K562 (cell line): ENCODE data around the gene SAMM50. TPM values are rescaled to one million over a fixed set of nuclear protein-coding genes. Genes with fewer than 3 reads are reported as not detected.

Experiments used
- ATAC-seq: fragments of 200-7000 bp; cut with Tn5 transposase; 3 replicates; pipeline ENCODE4 v1.9.1; 2020; ENCODE audit warnings: moderate library complexity
- BruUV-seq: library from RNA; stranded (reverse); fragments of 400-500 nt; replicated peaks from 2 replicates; lab custom pipeline; 2021; lab: Mats Ljungman, UMichigan
- CTCF ChIA-PET: fragments of 300-600 bp; formaldehyde crosslinking; extraction: SDS; loops from one replicate; lab custom pipeline; 2021; ENCODE audit warnings: low intra/inter-chr PET ratio; lab: Yijun Ruan, JAX
- POLR2A ChIA-PET: fragments of 300-600, 350-650 bp; sonication (Branson Sonifier 250); formaldehyde crosslinking; extraction: SDS; loops from one replicate; lab custom pipeline; 2021; ENCODE audit warnings: antibody characterized with exemption, inconsistent platforms; lab: Yijun Ruan, JAX
- DNase-seq, 4 experiments: peaks; one replicate each; pipeline versions ENCODE4 v3.0.0 to v3.0.0-alpha.2; 2011 to 2018; ENCODE audit warnings: low spot score in 3 of 4, mixed read lengths in 3 of 4; ENCODE audit errors: extremely low read depth in 1 of 4
- FAIRE-seq: peaks from 2 replicates; lab custom pipeline; 2011; peaks lifted over from hg19 to GRCh38; lab: Jason Lieb, UNC
- H2AFZ ChIP-seq: 2 replicates; pipeline ENCODE4 v1.6.0; 2011; ENCODE audit warnings: low read depth, low read length, control low read depth, inconsistent platforms
- H3K27ac ChIP-seq: fragments of 200-600 bp; 3 replicates; pipeline ENCODE4 v1.8.0; 2011; ENCODE audit warnings: low read depth, mild to moderate bottlenecking, control low read depth, inconsistent platforms, low read length, moderate library complexity, mixed read lengths; ENCODE audit errors: extremely low read depth
- H3K27me3 ChIP-seq, 2 experiments: fragments of 300-600 bp in 1 of 2; 2 replicates in 1 of 2; 3 replicates in 1 of 2; pipeline versions ENCODE4 v1.6.0 to v1.8.0; 2011; ENCODE audit warnings: inconsistent platforms in 2 of 2, low read length in 2 of 2, mild to moderate bottlenecking in 1 of 2, mixed read lengths in 1 of 2, moderate library complexity in 1 of 2; ENCODE audit not compliant: control insufficient read depth in 2 of 2, insufficient read depth in 2 of 2
- H3K36me3 ChIP-seq: fragments of 300-600 bp; 3 replicates; pipeline ENCODE4 v1.8.0; 2011; ENCODE audit warnings: mild to moderate bottlenecking, low read length, inconsistent platforms; ENCODE audit not compliant: control insufficient read depth, insufficient read depth
- H3K4me1 ChIP-seq, 2 experiments: fragments of 200-600 bp in 1 of 2; replicated peaks in 1 of 2; 2 replicates in 1 of 2; 3 replicates in 1 of 2; pipeline versions ENCODE4 v1.5.1 to v1.8.0; 2011; ENCODE audit warnings: inconsistent platforms in 2 of 2, low read length in 2 of 2, mild to moderate bottlenecking in 1 of 2, mixed read lengths in 1 of 2, moderate library complexity in 1 of 2; ENCODE audit not compliant: control insufficient read depth in 2 of 2, insufficient read depth in 2 of 2
- H3K4me2 ChIP-seq: 2 replicates; pipeline ENCODE4 v1.6.1; 2011; ENCODE audit warnings: low read length, control low read depth, inconsistent platforms, mixed read lengths; ENCODE audit not compliant: insufficient read depth
- H3K4me3 ChIP-seq: fragments of 200-600 bp; sonication (generic), shearing (Covaris generic); 2 replicates; pipeline ENCODE4 v1.5.1; 2016; ENCODE audit warnings: control low read depth, inconsistent platforms
- H3K79me2 ChIP-seq: fragments of 200-600 bp; 3 replicates; pipeline ENCODE4 v1.8.0; 2011; ENCODE audit warnings: low read length, inconsistent platforms; ENCODE audit not compliant: control insufficient read depth, insufficient read depth
- H3K9ac ChIP-seq, 2 experiments: 2 replicates each; pipeline versions ENCODE4 v1.6.0 to v1.6.1; 2011; ENCODE audit warnings: low read depth in 2 of 2, low read length in 2 of 2, control low read depth in 1 of 2, inconsistent platforms in 1 of 2, mild to moderate bottlenecking in 1 of 2, mixed read lengths in 1 of 2; ENCODE audit not compliant: insufficient read depth in 1 of 2
- H3K9me1 ChIP-seq: one replicate; pipeline ENCODE4 v1.6.0; 2011; ENCODE audit warnings: inconsistent platforms, mild to moderate bottlenecking, low read length, moderate library complexity; ENCODE audit not compliant: control insufficient read depth, insufficient read depth
- H3K9me3 ChIP-seq: replicated peaks from 2 replicates; pipeline ENCODE4 v1.5.1; 2011; ENCODE audit warnings: low read depth, low read length, inconsistent platforms; ENCODE audit not compliant: control insufficient read depth, insufficient read depth
- H4K20me1 ChIP-seq: replicated peaks from 2 replicates; pipeline ENCODE4 v1.6.1; 2011; ENCODE audit warnings: low read length, inconsistent platforms, mixed read lengths; ENCODE audit not compliant: control insufficient read depth, insufficient read depth
- BACH1 ChIP-seq: fragments of 200-800 bp; sonication (Bioruptor generic); IDR thresholded peaks from 2 replicates; pipeline ENCODE4 v1.6.1; 2016; ENCODE audit warnings: missing genetic modification characterization, missing compliant biosample characterization
- FOXA3 ChIP-seq, 2 experiments: fragments of 450-650 bp in 1 of 2; sonication (generic) in 1 of 2; formaldehyde crosslinking; IDR thresholded peaks in 1 of 2; conservative IDR thresholded peaks in 1 of 2; 2 replicates each; pipeline versions ENCODE4 v1.4.0 to v1.8.0; 2020 to 2022; ENCODE audit warnings: mild to moderate bottlenecking in 2 of 2, missing genetic modification reagents in 1 of 2
- GATA2 ChIP-seq: sonication (generic); formaldehyde crosslinking; IDR thresholded peaks from 2 replicates; pipeline ENCODE4 v1.4.0; 2020; ENCODE audit warnings: mild to moderate bottlenecking, missing genetic modification reagents
- ZNF146 ChIP-seq: IDR thresholded peaks from one replicate; pipeline ENCODE4 v1.6.1; 2018; ENCODE audit warnings: missing compliant biosample characterization; ENCODE audit not compliant: unreplicated experiment
- WGBS: fragments of 100-300 bp; shearing (Covaris generic); methylation state at CpG from one replicate; pipeline ENCODE4 v1.1.6; 2016; ENCODE audit warnings: low coverage, mixed read lengths; ENCODE audit not compliant: insufficient coverage; ENCODE audit errors: missing lambda C conversion rate; 5-methylcytosine and 5-hydroxymethylcytosine counted together
- in situ Hi-C: fragments of 300-500 bp; cut with MboI; formaldehyde crosslinking; loops from 4 replicates; pipeline ENCODE4 v1.15.0; 2018; ENCODE audit warnings: inconsistent platforms, mixed read lengths
- intact Hi-C: fragments of 100-400 bp; cut with micrococcal nuclease; formaldehyde crosslinking; loops from 2 replicates; pipeline ENCODE4 v1.14.2; 2022
- polyA plus RNA-seq, 8 experiments: library from polyadenylated mRNA; depleted of rRNA in 4 of 8; stranded (reverse) in 5 of 8; unstranded in 3 of 8; fragments of >200 nt; fragmentation: Nextera tagmentation in 2 of 8; fragmentation: Illumina TruSeq in 1 of 8; extraction: Ambion mirVana in 2 of 8; extraction: Trizol in 1 of 8; gene quantifications; 2 replicates each; pipeline versions ENCODE4 v1.2.1 to v1.2.3, GENCODE V29; 2011 to 2014; ENCODE audit warnings: inconsistent platforms in 1 of 8, missing spikeins in 1 of 8
- total RNA-seq, 7 experiments: library from RNA; depleted of rRNA in 6 of 7; stranded (reverse); fragments of >200 nt in 6 of 7; fragmentation: Illumina TruSeq in 2 of 7; extraction: Trizol in 2 of 7; gene quantifications; 2 replicates each; pipeline versions ENCODE4 v1.2.1 to v1.2.3, GENCODE V29; 2011 to 2021; ENCODE audit warnings: low replicate concordance in 1 of 7

Gene SAMM50
- total and polyA plus RNA-seq, 9 of the 15 experiments (the other 6 are each of a cell fraction or from before 2014, with no cell fraction given): 14.6 to 49.3 (median 38.1) TPM

DNA sequence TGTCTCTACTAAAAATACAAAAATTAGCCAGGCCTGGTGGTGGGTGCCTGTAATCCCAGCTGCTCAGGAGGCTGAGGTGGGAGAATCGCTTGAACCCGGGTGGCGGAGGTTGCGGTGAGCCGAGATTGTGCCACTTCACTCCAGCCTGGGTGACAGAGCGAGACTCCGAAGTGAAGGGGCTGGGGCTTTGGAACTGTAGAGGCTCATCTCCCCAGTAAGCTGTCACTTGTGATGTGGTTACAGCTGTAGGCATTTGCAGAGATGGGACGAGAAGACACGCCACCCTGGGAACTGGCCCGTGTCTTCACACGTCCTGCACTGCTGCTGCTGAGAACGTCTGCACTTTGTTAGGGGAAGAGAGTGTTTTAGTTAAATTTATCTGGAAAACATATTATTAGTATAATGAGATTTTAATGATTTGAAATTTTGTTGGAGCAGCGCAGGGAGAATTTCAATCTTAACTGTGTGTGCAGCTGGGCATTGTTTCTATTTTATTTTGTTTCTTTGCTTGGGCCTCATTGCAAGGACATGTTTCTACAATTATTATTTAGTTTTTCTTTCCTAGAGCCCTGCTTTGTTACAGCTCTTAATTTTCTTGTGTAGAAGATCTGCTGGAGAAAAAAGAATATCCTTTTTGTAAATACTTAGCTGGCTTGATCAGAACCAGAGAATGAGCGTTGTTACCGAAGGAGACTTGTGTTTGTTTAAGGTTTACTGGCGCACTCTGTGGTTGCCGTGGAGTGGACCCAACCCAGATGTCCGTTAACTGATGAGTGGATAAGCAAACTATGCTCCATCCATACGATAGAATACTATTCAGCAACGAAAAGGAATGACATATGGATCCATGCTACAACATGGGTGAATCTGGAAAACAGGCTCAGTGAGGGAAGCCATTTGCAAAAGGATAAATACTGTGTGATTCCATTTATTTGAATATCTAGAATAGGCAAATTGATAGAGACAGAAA lies 87.3 kb downstream of the SAMM50 start:
- intact Hi-C loops (no loop called here), in situ Hi-C loops (no loop called here)
- Histone ChIP-seq H3K4me1 (peaks cover 20 to 34% of the 10 kb centered on the region in 2 experiments), H3K27ac (peak overlapping the region; percentile 31; the same call in 1 of the 3 replicates), H3K9me1 (no peaks in the 10 kb centered on the region), H3K4me3 (no peak overlapping the region), H3K27me3 (no peaks in the 10 kb centered on the region), H3K79me2 (peaks cover 26% of the 10 kb centered on the region), H2AFZ (no peak overlapping the region), H3K36me3 (no peaks in the 10 kb centered on the region; the same call in 2 of the 3 replicates), H3K9ac (no peak overlapping the region), H3K4me2 (no peak overlapping the region), H4K20me1 (peaks cover 14% of the 10 kb centered on the region; the same call in 1 of the 2 replicates), H3K9me3 (no peaks in the 10 kb centered on the region)
- TF ChIP-seq GATA2 (peak; percentile 32; the same call in 1 of the 2 replicates), BACH1 (tag) (no peak), FOXA3 (CRISPR knock-in tag; conservative IDR thresholded peaks at IDR 0.05 in 1 of 2, IDR thresholded peaks at IDR 0.05 in 1 of 2) (peak in 1 of 2 experiments; percentile 49; a peak in 2 of 4 replicates), ZNF146 (CRISPR knock-in tag) (peak; percentile 88)
- WGBS: 41% methylated on average over 14 of the region's 20 CpGs
- peak in 1 of 4 experiments; percentile 22 for DNase-seq
- ATAC-seq: peak; percentile 25; the same call in 1 of the 3 replicates
- FAIRE-seq: peak; percentile 84
- ChIA-PET CTCF (no interaction called here), POLR2A (interaction anchor here (1.0 kb wide), 1 partner anchor 8 kb away, joined by 3 read pairs; no protein-coding TSS in a partner anchor)
- no TSS peak for BruUV-seq
